Epithelial cell of esophagus (primary cell): ENCODE results near the gene DCST1.

Experiments used
- DNase-seq: peaks from one replicate; pipeline ENCODE4 v3.0.0; 2010; ENCODE audit warnings: low read depth
- H3K4me3 ChIP-seq: 2 replicates; pipeline ENCODE4 v1.5.1; 2011; ENCODE audit warnings: mild to moderate bottlenecking, low read length, control low read depth
- TF ChIP-seq, protein P1 (sequence below): IDR thresholded peaks from 2 replicates; pipeline ENCODE4 v1.5.1; 2011; ENCODE audit warnings: low read depth, mild to moderate bottlenecking, low read length, control low read depth, inconsistent platforms; ENCODE audit not compliant: insufficient read depth; ENCODE audit errors: missing control alignments

Gene DCST1

DNA sequence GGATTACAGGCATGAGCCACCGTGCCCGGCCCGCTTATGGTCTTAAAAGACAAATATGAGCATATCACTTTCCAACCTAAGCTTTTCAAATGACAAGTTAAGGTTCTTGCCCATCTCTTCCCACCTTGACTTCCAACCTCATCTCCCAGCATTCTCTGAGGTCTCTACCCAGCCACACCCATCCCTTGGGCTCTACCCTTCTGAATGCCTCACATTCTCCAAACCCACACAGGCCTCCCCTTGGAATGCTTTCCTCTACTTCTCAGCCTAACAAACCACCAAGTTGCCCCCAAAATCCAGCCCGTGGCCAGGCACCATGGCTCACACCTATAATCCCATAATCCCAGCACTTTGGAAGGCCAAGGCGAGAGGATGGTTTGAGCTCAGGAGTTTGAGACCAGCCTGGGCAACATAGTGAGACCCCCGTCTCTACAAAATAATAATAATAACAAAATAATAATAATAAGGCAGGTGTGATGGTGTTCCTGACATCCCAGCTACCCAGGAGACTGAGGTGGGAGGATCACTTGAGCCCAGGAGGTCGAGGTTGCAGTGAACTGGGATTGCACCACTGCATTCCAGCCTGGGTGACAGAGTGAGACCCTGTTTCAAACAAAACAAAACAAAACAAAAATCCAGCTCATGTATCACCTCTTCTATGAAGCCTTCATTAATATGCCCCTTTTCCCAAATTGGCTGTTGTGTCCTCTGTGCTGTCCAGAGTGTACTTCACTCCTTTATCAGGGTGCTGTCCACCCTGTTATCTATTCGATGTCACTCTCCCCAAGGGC lies 11.3 kb upstream of the DCST1 start:
- H3K4me3 ChIP-seq = no peak overlapping the region
- DNase-seq = no peak
- TF ChIP-seq, protein P1, sequence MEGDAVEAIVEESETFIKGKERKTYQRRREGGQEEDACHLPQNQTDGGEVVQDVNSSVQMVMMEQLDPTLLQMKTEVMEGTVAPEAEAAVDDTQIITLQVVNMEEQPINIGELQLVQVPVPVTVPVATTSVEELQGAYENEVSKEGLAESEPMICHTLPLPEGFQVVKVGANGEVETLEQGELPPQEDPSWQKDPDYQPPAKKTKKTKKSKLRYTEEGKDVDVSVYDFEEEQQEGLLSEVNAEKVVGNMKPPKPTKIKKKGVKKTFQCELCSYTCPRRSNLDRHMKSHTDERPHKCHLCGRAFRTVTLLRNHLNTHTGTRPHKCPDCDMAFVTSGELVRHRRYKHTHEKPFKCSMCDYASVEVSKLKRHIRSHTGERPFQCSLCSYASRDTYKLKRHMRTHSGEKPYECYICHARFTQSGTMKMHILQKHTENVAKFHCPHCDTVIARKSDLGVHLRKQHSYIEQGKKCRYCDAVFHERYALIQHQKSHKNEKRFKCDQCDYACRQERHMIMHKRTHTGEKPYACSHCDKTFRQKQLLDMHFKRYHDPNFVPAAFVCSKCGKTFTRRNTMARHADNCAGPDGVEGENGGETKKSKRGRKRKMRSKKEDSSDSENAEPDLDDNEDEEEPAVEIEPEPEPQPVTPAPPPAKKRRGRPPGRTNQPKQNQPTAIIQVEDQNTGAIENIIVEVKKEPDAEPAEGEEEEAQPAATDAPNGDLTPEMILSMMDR = no peak

DNA sequence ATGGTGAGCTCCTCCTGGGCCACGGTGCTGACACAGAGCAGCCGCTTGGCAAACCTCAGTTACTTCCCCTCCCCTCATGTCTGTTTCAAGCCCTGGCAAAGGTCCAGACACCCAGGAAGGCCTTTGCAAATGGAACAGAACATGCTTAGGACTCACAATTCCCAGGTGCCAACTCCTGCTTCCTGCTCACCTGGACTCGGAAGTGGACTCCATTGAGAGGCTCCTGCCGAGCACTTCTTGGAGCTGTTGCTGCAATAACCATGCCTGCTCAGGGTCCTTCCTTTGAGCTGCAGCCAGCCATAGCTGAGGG lies 10.7 kb upstream of the DCST1 start:
- H3K4me3 ChIP-seq = no peak overlapping the region
- DNase-seq = peak; percentile 62
- TF ChIP-seq, protein P1 = no peak

DNA sequence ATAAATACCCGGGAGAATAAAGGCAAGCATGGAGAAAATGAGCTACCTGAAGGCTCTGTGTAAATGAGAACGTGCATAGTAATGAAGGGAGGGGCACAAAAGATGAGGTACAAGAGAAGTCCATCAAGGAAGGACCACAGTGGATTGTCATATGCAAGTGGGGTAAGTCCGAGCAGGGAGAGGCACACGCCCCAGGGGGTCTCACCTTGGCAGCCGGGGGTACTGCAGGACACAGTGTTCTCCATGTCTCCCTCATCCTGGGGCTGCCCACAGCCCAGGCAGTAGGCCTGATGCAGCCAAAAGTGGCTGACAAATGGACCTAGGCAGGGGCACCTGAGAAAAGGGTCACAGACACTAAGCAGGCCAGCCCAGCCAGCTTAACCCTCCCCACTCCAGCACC lies 10.0 kb upstream of the DCST1 start:
- TF ChIP-seq, protein P1 = no peak
- no peak overlapping the region for H3K4me3 ChIP-seq
- no peak for DNase-seq

DNA sequence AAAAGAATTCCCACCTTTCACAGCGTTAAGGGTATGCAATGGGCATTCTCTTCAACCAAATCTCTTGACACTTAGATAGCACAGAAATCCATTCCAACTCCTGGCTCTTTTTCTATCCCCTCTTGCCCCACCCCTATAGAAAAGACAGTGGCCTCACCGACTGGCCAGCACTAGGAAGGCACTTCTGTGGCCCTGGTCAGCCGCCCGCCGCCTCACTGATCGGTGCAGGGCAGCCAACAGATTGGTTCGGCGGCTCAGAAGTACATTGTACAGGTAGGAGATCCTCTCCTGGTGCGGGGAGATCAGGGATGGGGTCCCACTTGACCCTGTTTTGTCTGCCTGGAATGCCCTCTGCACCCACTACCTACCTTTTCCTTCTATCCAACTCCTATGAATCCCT lies 9.3 kb upstream of the DCST1 start:
- H3K4me3 ChIP-seq = no peak overlapping the region
- TF ChIP-seq, protein P1 = no peak
- no peak for DNase-seq

DNA sequence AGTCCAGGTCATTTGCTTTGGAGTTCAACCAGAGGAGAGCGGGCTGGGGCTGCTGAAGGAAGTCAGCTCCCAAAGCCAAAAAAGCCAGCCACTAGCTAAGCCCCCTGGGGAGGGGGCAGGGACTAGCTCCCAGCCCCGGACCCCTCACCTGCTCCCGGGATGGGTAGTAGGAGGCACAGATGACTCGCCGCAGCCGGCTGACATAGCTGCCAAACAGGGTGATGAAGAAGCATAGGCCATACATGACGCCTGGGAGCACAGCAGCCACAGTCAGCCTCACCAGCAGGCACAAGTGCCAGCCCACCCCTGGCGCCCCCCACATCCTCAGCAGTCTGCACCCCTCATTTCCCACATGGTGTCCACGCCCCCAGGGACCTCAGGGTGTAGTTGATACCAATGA lies 7.5 kb upstream of the DCST1 start:
- DNase-seq = peak; percentile 46
- TF ChIP-seq, protein P1 = no peak
- H3K4me3 ChIP-seq = no peak overlapping the region

DNA sequence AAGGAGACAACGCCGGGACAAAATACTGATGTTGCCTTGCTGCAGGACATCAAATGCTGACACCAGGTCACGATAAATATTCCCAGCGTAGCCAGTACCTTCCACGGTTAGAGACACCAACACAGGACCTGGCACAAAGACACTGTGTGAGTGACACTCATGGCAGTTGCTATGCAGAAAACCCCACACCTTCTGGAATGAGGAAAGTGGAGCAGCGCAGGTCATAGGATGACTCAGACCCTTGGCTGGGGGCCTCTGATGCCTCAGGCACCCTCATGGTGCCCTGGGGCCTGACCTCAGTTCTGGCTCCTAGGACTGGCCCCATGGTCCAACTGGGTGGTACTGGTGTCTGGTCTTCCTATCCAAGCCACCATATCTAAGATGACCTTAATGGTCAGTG lies 7.0 kb upstream of the DCST1 start:
- no peak overlapping the region for H3K4me3 ChIP-seq
- TF ChIP-seq, protein P1 = no peak
- peak; percentile 58 for DNase-seq
